ENCODE data around the gene TIAM1. TPM values are rescaled to one million over a fixed set of nuclear protein-coding genes. Genes with fewer than 3 reads are reported as not detected.

Gene TIAM1
- total and polyA plus RNA-seq, 2 of the 8 experiments (the other 6 are each of a cell fraction or from before 2014, with no cell fraction given), result 10.1 to 30.7 TPM

DNA sequence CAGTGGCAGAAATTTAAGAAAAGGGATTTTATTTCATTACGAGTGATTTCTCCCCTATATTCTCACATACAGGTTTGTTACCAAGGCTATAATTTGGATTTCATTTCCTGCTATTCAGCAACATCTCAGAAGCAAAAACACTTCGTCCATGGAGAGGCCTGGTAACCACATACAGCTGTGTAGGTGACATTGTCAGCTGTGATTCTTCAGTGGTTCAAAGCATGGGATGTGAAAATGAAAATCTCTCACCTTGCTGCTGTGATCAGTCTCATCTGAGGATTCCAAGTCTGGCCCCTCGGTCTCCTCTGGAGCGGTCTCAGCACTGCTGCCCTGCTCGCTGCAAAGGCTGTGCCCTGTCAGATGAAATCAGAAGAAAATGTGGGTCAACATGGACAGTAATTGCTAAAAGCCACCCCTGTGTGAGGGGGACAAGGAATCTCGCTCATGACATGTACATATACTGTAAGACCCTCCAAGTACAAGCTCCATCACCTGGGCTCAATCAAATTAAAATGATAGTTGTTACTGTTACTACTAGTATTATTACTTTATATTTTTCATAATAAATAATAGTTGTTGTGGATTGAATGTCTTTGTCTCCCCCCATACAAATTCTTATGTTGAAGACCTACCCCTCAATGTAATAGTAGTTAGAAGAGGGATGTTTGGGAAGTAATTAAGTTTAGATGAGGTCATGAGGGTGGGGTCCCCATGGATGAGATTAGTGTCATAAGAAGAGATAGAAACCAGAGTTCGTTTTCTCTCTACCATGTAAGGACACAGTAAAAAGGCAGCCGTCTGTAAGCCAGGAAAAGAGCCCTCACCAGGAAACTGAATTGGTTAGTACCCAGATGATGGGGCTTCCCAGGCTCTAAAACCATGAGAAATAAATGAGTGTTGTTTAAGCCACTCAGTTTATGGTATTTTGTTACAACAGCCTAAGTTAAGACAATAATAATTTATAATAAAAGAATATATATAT, 179.1 kb downstream of the TIAM1 start (continued):
- TF ChIP-seq KDM5A (IDR thresholded peaks at IDR 0.05; ENCODE audit: low read length), result no peak
- no peak for TF ChIP-seq SP4 (IDR thresholded peaks at IDR 0.05; ENCODE audit: low read length)
- no peak for TF ChIP-seq JUND (IDR thresholded peaks at IDR 0.05; ENCODE audit: low read length)
- TF ChIP-seq, protein P1, sequence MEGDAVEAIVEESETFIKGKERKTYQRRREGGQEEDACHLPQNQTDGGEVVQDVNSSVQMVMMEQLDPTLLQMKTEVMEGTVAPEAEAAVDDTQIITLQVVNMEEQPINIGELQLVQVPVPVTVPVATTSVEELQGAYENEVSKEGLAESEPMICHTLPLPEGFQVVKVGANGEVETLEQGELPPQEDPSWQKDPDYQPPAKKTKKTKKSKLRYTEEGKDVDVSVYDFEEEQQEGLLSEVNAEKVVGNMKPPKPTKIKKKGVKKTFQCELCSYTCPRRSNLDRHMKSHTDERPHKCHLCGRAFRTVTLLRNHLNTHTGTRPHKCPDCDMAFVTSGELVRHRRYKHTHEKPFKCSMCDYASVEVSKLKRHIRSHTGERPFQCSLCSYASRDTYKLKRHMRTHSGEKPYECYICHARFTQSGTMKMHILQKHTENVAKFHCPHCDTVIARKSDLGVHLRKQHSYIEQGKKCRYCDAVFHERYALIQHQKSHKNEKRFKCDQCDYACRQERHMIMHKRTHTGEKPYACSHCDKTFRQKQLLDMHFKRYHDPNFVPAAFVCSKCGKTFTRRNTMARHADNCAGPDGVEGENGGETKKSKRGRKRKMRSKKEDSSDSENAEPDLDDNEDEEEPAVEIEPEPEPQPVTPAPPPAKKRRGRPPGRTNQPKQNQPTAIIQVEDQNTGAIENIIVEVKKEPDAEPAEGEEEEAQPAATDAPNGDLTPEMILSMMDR (IDR thresholded peaks at IDR 0.05; ENCODE audit: control extremely low read depth in 1 of 3, insufficient read depth in 1 of 3, low read depth in 1 of 3, low read length in 3 of 3), result no peak
- TF ChIP-seq TAF7 (optimal IDR thresholded peaks at IDR 0.05; ENCODE audit: borderline replicate concordance, low read depth, low read length), result no peak
- TF ChIP-seq NRF1 (IDR thresholded peaks at IDR 0.05; ENCODE audit: low read depth, low read length), result no peak
- TF ChIP-seq CBX5 (IDR thresholded peaks at IDR 0.05; ENCODE audit: low read depth, low read length), result no peak
- TF ChIP-seq RNF2 (IDR thresholded peaks at IDR 0.05; ENCODE audit: borderline replicate concordance, low read depth, low read length, missing control alignments, poor library complexity, severe bottlenecking), result no peak
- TF ChIP-seq TBP (IDR thresholded peaks at IDR 0.05; ENCODE audit: low read depth, low read length), result no peak
- no peak for TF ChIP-seq ASH2L (IDR thresholded peaks at IDR 0.05; ENCODE audit: low read length)
- no peak for TF ChIP-seq ZNF274 (IDR thresholded peaks at IDR 0.05; ENCODE audit: borderline replicate concordance, extremely low read depth, low read length)
